ENCODE data around the gene BCL7C. TPM values are rescaled to one million over a fixed set of nuclear protein-coding genes. Genes with fewer than 3 reads are reported as not detected.
A peak's percentile ranks its signal among the peaks of the same experiment; 100 is the strongest.

The BCL7C gene
- total and polyA plus RNA-seq, 2 of the 13 experiments (the other 11 are each of a cell fraction or from before 2014, with no cell fraction given), result 17.7 to 33.8 TPM

GRCh38 chr16:30922420-30922959 is 28.6 kb upstream of the BCL7C start (continued):
- no peak for TF ChIP-seq SP1 (IDR thresholded peaks at IDR 0.05)
- peak; percentile 83 for TF ChIP-seq SP1 (CRISPR knock-in tag; IDR thresholded peaks at IDR 0.05)
- no peak for TF ChIP-seq SCMH1 (CRISPR knock-in tag; IDR thresholded peaks at IDR 0.05; ENCODE audit: borderline replicate concordance)
- no peak for TF ChIP-seq ZNF136 (CRISPR knock-in tag; IDR thresholded peaks at IDR 0.05; ENCODE audit: low read depth)
- TF ChIP-seq, protein P1, sequence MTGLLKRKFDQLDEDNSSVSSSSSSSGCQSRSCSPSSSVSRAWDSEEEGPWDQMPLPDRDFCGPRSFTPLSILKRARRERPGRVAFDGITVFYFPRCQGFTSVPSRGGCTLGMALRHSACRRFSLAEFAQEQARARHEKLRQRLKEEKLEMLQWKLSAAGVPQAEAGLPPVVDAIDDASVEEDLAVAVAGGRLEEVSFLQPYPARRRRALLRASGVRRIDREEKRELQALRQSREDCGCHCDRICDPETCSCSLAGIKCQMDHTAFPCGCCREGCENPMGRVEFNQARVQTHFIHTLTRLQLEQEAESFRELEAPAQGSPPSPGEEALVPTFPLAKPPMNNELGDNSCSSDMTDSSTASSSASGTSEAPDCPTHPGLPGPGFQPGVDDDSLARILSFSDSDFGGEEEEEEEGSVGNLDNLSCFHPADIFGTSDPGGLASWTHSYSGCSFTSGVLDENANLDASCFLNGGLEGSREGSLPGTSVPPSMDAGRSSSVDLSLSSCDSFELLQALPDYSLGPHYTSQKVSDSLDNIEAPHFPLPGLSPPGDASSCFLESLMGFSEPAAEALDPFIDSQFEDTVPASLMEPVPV (CRISPR knock-in tag; IDR thresholded peaks at IDR 0.05), result peak; percentile 91
- TF ChIP-seq, protein P2, sequence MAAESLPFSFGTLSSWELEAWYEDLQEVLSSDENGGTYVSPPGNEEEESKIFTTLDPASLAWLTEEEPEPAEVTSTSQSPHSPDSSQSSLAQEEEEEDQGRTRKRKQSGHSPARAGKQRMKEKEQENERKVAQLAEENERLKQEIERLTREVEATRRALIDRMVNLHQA (CRISPR knock-in tag; IDR thresholded peaks at IDR 0.05), result no peak
- TF ChIP-seq ZFYVE20 (CRISPR knock-in tag; IDR thresholded peaks at IDR 0.05; ENCODE audit: borderline replicate concordance, low read depth), result no peak
- peak; percentile 21; the same call in 1 of the 2 replicates for TF ChIP-seq MXD1 (CRISPR knock-in tag; IDR thresholded peaks at IDR 0.05)
- TF ChIP-seq, protein P3, sequence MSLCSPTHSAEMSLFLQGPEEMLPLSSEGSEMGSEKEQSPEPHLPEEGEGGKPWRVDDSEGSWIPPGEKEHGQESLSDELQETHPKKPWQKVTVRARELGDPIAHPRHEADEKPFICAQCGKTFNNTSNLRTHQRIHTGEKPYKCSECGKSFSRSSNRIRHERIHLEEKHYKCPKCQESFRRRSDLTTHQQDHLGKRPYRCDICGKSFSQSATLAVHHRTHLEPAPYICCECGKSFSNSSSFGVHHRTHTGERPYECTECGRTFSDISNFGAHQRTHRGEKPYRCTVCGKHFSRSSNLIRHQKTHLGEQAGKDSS (CRISPR knock-in tag; IDR thresholded peaks at IDR 0.05; ENCODE audit: borderline replicate concordance, low read depth), result no peak
- TF ChIP-seq KDM6A (CRISPR knock-in tag; IDR thresholded peaks at IDR 0.05; ENCODE audit: low read depth), result no peak
- no peak for TF ChIP-seq ZNF24 (IDR thresholded peaks at IDR 0.05)
- TF ChIP-seq SALL2 (CRISPR knock-in tag; IDR thresholded peaks at IDR 0.05), result peak; percentile 82
- TF ChIP-seq ZNF513 (CRISPR knock-in tag; conservative IDR thresholded peaks at IDR 0.05), result peak; percentile 59; the same call in 1 of the 2 replicates
- TF ChIP-seq ZBTB20 (CRISPR knock-in tag; IDR thresholded peaks at IDR 0.05; ENCODE audit: borderline replicate concordance, low read depth), result no peak
- TF ChIP-seq SMC3 (IDR thresholded peaks at IDR 0.05; ENCODE audit: low read length), result no peak
- no peak for TF ChIP-seq ZNF326 (CRISPR knock-in tag; IDR thresholded peaks at IDR 0.05; ENCODE audit: borderline replicate concordance)
- peak; percentile 86 for TF ChIP-seq MAF1 (CRISPR knock-in tag; IDR thresholded peaks at IDR 0.05; ENCODE audit: borderline replicate concordance)
- TF ChIP-seq, protein P4, sequence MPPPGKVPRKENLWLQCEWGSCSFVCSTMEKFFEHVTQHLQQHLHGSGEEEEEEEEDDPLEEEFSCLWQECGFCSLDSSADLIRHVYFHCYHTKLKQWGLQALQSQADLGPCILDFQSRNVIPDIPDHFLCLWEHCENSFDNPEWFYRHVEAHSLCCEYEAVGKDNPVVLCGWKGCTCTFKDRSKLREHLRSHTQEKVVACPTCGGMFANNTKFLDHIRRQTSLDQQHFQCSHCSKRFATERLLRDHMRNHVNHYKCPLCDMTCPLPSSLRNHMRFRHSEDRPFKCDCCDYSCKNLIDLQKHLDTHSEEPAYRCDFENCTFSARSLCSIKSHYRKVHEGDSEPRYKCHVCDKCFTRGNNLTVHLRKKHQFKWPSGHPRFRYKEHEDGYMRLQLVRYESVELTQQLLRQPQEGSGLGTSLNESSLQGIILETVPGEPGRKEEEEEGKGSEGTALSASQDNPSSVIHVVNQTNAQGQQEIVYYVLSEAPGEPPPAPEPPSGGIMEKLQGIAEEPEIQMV (CRISPR knock-in tag; IDR thresholded peaks at IDR 0.05; ENCODE audit: low read depth), result peak; percentile 72
- no peak for TF ChIP-seq JDP2 (CRISPR knock-in tag; IDR thresholded peaks at IDR 0.05; ENCODE audit: borderline replicate concordance)
- peak; percentile 59 for TF ChIP-seq NFYB (CRISPR knock-in tag; IDR thresholded peaks at IDR 0.05)
- no peak; the same call in 1 of the 2 replicates for TF ChIP-seq KDM4B (CRISPR knock-in tag; IDR thresholded peaks at IDR 0.05)

Measured in HepG2 (cell line).